WI38 (cell line): Measurements from ENCODE around the gene TRIM33.
"Not testable (repeated sequence)": the region's sequence is repeated elsewhere in the genome, so short reads cannot be mapped to it uniquely, and the experiment has no call there.

ENCODE experiments used
- H3K4me3 ChIP-seq: 2 replicates; pipeline ENCODE4 v1.5.1; 2011; ENCODE audit warnings: low read depth, mild to moderate bottlenecking, control low read depth, low read length
- CTCF ChIP-seq: IDR thresholded peaks from 2 replicates; pipeline ENCODE4 v1.5.1; 2012; ENCODE audit warnings: low read depth, mild to moderate bottlenecking, control low read depth, low read length

Gene TRIM33

GRCh38 chr1:114488739-114489138, 22.3 kb downstream of the TRIM33 start:
- no peak for TF ChIP-seq CTCF
- H3K4me3 ChIP-seq = no peak overlapping the region

- TF ChIP-seq CTCF = no peak
- no peak overlapping the region for H3K4me3 ChIP-seq
Observed at GRCh38 chr1:114485286-114485685, 25.7 kb downstream of the TRIM33 start.

- no peak overlapping the region for H3K4me3 ChIP-seq
- no peak for TF ChIP-seq CTCF
Observed at GRCh38 chr1:114482585-114482984, 28.4 kb downstream of the TRIM33 start.

DNA sequence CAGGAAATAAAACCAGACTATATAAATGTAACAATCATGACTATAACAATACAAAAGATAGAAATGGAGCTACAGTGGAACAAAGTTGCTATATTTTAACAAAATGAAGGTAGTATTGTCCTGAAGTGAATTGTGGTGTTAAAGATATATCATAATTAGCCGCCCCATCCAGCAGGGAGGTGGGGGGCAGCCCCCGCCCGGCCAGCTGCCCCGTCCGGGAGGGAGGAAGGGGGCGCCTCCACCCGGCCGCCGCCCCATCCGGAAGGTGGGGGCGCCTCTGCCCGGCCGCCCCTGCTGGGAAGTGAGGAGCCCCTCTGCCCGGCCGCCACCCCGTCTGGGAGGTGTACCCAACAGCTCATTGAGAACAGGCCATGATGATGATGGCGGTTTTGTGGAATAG, 31.4 kb downstream of the TRIM33 start:
- not testable (repeated sequence) for H3K4me3 ChIP-seq

GRCh38 chr1:114479134-114479533, 31.9 kb downstream of the TRIM33 start:
- H3K4me3 ChIP-seq = no peak overlapping the region
- TF ChIP-seq CTCF = no peak

DNA sequence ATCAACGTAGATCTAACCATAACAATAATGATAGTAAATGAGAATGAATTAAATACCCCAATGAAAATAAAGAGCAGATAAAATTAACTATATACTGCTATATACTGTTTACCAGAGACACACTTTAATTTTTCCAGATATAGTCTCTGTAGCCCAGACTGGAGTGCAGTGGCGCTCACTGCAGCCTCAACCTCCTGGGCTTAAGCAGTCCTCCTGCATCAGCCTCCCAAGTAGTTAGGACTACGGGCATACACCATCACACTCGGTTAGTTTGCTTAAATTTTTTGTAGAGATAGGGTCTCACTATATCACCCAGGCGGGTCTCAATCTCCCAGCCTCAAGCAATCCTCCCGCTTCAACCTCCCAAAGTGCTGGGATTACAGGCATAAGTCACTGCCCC, 37.2 kb downstream of the TRIM33 start:
- TF ChIP-seq CTCF = no peak
- no peak overlapping the region for H3K4me3 ChIP-seq

DNA sequence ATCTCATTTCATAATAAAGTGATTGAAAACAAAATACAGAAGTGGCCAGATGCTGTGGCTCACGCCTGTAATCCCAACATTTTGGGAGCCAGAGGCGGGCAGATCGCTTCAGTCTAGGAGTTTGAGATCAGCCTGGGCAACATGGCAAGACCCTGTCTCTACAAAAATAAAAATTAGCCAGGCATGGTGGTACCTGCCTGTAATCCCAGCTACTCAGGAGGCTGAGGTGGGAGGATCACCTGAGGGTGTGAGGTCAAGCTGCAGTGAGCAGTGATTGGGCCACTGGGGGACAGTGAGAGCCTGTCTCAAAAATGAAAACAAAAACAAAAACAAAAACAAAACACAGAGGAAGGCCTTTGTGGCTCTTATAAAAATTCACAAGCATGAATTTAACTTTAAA, 38.6 kb downstream of the TRIM33 start:
- TF ChIP-seq CTCF = no peak
- no peak overlapping the region for H3K4me3 ChIP-seq

DNA sequence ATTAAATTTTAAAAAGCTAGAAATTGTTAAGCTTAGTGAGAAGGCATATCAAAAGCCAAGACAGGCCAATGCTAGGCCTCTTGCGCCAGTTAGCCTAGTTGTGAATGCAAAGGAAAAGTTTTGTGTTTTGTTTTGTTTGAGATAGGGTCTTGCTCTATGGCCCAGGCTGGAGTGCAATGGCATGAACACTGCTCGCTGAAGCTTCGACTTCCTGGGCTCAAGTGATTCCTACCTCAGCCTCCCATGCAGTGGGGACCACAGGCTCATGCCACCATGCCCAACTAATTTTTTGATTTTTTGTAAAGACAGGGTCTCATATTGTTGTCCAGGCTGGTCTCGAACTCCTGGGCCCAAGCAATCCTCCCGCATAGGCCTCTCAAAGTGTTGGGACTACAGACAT, 40.3 kb downstream of the TRIM33 start:
- TF ChIP-seq CTCF = no peak
- H3K4me3 ChIP-seq = no peak overlapping the region
